ENCODE results near the gene WWOX.

The WWOX gene

DNA sequence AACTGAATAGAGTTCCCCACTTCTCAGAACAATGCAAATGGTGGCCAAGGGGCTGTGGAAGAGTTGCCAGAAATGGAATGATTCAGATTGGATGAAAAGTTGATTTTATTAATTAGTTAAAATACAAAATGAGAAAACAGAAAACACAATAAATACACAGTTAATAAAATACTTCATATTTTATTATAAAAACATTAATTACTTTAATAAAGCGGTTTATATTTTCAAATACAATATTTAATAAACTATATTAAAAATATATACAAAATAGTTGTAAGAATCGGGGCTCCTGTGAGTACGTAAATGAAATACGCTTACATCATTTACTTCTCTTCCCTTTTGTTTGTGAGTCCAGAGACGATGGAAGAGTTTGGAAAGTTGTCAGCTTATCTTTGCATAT is 507.6 kb downstream of the WWOX start:
- no peak for FAIRE-seq

DNA sequence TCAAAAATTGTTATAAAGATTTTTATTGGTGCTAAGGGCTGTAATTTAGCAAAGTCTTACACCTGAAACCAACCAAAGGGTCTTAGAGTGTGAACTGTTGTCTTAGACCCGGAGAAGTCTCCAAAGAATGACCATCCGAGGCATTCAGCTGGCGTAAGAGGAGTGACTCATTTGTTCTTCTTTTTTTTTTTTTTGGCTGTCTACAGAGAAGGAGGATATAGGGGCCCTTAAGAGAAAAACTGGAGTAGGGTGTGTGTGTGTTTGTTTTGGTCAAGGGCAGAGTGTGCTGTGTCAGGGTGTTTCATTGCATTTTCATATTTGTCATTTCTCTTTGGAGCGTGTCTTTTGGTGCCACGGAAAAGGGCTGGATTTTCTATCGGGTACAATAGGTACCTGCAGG is 508.0 kb downstream of the WWOX start:
- no peak for DNase-seq (ENCODE audit: insufficient read length, low spot score)

More for the DNA sequence above, 507.6 kb downstream of the WWOX start:
- TF ChIP-seq PAX5 (IDR thresholded peaks at IDR 0.05; ENCODE audit: insufficient read depth, low read length, severe bottlenecking) (no peak), POU2F2 (IDR thresholded peaks at IDR 0.05; ENCODE audit: low read depth, low read length) (no peak), TAF1 (IDR thresholded peaks at IDR 0.05; ENCODE audit: low read depth, low read length) (no peak), POLR2AphosphoS5 (IDR thresholded peaks at IDR 0.05; ENCODE audit: low read depth, low read length) (no peak), POLR2A (IDR thresholded peaks at IDR 0.05; ENCODE audit: low read depth, low read length) (no peak), SPI1 (IDR thresholded peaks at IDR 0.05; ENCODE audit: low read depth, low read length) (no peak)
- DNase-seq (ENCODE audit: insufficient read length, low spot score), result no peak

DNA sequence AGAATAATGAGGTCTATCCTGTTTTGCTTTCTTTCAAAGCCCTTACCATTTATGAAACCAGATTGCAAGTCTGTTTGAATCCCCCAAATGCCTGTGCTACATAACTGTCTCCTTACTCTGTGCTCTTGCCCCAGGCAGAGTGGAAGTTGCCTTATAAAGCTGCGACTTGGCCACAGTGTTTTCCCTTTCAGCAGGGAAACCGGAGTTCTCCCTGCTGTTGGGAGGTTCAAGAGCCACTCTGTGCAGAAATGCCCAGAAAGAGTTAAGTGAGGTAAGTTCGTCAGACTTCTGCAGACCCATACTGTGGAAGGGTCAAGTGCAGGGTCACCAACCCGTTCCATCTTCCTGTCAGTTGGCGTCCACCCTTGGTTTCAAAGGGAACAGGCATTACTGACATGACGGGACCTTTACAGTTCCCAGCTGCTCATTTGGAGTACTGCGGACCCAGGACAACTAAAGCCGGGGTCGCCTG is 508.9 kb downstream of the WWOX start:
- TF ChIP-seq TAF1 (IDR thresholded peaks at IDR 0.05; ENCODE audit: low read depth, low read length) (no peak), SPI1 (IDR thresholded peaks at IDR 0.05; ENCODE audit: low read depth, low read length) (no peak), POU2F2 (IDR thresholded peaks at IDR 0.05; ENCODE audit: low read depth, low read length) (no peak), PAX5 (IDR thresholded peaks at IDR 0.05; ENCODE audit: insufficient read depth, low read length, severe bottlenecking) (no peak)
- no peak for DNase-seq (ENCODE audit: insufficient read length, low spot score)
- FAIRE-seq, result no peak

More for the DNA sequence above, 508.0 kb downstream of the WWOX start:
- FAIRE-seq, result no peak
- TF ChIP-seq POLR2A (IDR thresholded peaks at IDR 0.05; ENCODE audit: low read depth, low read length) (no peak), POLR2AphosphoS5 (IDR thresholded peaks at IDR 0.05; ENCODE audit: low read depth, low read length) (no peak), PAX5 (IDR thresholded peaks at IDR 0.05; ENCODE audit: insufficient read depth, low read length, severe bottlenecking) (no peak), TAF1 (IDR thresholded peaks at IDR 0.05; ENCODE audit: low read depth, low read length) (no peak), POU2F2 (IDR thresholded peaks at IDR 0.05; ENCODE audit: low read depth, low read length) (no peak), SPI1 (IDR thresholded peaks at IDR 0.05; ENCODE audit: low read depth, low read length) (no peak)

DNA sequence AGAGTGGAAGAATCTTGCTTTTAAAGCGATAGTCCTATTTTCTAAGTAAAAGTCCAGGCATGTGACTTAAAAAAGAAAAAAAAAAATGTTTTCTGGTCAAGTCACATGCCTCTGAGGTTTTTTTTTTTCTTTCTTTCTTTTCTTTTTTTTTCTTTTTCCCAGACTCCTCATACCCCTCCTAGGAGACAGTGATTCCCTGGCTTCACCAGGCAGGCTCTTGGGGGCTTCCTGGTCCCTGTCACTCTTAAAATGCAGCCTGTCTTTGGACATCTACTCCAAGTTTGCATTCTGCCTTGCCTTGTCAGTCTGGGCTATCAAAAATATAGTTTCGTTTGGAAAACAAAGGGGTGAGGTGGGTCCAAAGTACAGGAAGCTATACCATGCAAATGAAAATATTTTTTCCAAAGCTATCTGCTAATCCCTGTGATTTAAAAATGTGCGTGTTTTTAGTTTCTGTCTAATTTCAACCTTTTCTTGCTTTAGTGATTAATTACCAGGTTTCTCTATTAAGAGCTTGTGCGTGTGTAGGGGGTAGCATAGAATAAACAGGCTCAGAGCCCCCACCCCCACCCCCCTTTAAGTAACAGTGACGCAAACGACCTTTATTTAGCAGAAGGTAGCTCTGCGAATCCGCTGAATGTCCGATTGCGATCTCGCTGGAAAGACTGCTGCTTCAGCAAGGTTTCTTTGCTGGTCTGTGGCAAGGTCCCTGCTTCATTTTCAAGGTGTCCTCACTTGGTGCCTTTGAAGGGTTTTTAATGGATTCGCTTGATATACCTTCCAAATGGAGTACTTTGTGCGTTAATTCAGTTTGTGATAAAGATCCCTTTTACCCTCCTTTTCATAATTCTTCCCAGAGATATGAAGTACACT is 510.2 kb downstream of the WWOX start:
- TF ChIP-seq SPI1 (IDR thresholded peaks at IDR 0.05; ENCODE audit: low read depth, low read length) (no peak), PAX5 (IDR thresholded peaks at IDR 0.05; ENCODE audit: insufficient read depth, low read length, severe bottlenecking) (no peak)
- FAIRE-seq (no peak), DNase-seq (ENCODE audit: insufficient read length, low spot score) (no peak)

DNA sequence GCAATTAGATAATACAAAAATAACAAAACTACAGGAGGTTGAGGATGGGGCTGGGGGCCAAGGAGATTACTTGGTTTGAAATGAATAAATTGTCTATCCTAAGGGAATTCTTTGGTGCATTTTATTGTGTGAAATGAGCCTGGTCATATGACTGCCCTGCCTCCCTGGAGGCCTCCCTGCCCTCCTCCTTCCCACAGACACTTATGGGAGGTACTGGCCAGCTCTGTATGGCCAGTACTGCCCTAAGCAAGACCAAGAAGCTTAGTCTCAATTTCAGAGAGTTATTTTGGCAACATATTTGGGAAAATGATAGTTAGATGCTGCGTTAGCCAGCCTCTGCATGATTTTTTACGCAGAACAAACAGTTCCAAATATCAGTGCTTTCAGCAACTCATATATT is 511.9 kb downstream of the WWOX start:
- DNase-seq (ENCODE audit: insufficient read length, low spot score) (no peak), FAIRE-seq (no peak)
- TF ChIP-seq PAX5 (IDR thresholded peaks at IDR 0.05; ENCODE audit: insufficient read depth, low read length, severe bottlenecking), result no peak
- no peak for TF ChIP-seq POLR2A (IDR thresholded peaks at IDR 0.05; ENCODE audit: low read depth, low read length)
- no peak for TF ChIP-seq SPI1 (IDR thresholded peaks at IDR 0.05; ENCODE audit: low read depth, low read length)
- no peak for TF ChIP-seq POU2F2 (IDR thresholded peaks at IDR 0.05; ENCODE audit: low read depth, low read length)
- no peak for TF ChIP-seq POLR2AphosphoS5 (IDR thresholded peaks at IDR 0.05; ENCODE audit: low read depth, low read length)
- no peak for TF ChIP-seq TAF1 (IDR thresholded peaks at IDR 0.05; ENCODE audit: low read depth, low read length)

DNA sequence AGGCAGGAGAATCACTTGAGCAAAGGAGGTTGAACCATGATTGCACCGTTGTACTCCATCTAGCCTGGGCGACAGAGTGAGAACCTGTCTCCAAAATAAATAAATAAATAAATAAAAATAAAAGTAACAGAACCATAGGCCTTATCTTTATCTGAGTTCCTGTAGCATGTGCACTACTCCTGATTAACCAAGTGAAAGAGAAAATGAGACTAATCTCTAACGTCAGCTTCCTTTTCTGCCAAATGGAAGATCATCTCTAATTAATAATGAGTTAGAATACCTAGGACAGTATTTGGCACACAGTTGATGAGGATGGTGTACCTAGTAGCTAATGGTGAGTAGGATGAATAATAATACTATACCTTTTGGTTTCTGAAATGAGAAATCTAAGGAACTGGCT is 520.4 kb downstream of the WWOX start:
- DNase-seq (ENCODE audit: insufficient read length, low spot score) (no peak), FAIRE-seq (no peak)
- TF ChIP-seq SPI1 (IDR thresholded peaks at IDR 0.05; ENCODE audit: low read depth, low read length), result no peak
- TF ChIP-seq POLR2AphosphoS5 (IDR thresholded peaks at IDR 0.05; ENCODE audit: low read depth, low read length), result no peak
- TF ChIP-seq TAF1 (IDR thresholded peaks at IDR 0.05; ENCODE audit: low read depth, low read length), result no peak
- TF ChIP-seq POLR2A (IDR thresholded peaks at IDR 0.05; ENCODE audit: low read depth, low read length), result no peak
- no peak for TF ChIP-seq PAX5 (IDR thresholded peaks at IDR 0.05; ENCODE audit: insufficient read depth, low read length, severe bottlenecking)
- no peak for TF ChIP-seq POU2F2 (IDR thresholded peaks at IDR 0.05; ENCODE audit: low read depth, low read length)

DNA sequence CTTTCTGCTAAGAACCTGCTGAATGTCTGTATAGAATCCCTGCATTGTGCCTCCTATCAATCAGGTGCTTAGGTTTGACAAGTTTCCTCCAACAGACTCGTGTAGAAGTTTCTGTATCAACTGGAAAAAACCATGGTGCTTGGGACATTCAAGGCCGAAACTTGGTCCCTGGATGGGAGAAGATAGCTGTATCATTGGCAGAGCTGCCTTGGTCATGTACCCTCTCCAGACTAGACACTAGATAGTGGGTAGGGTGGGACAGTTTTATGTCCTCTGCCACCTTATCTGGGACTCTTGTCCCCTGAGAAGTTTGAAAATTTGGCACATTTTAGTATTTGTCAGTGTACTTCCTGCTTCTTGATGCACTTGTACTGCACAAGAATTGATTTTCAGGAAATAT is 520.8 kb downstream of the WWOX start:
- TF ChIP-seq TAF1 (IDR thresholded peaks at IDR 0.05; ENCODE audit: low read depth, low read length) (no peak), POLR2A (IDR thresholded peaks at IDR 0.05; ENCODE audit: low read depth, low read length) (no peak), POLR2AphosphoS5 (IDR thresholded peaks at IDR 0.05; ENCODE audit: low read depth, low read length) (no peak), PAX5 (IDR thresholded peaks at IDR 0.05; ENCODE audit: insufficient read depth, low read length, severe bottlenecking) (no peak), POU2F2 (IDR thresholded peaks at IDR 0.05; ENCODE audit: low read depth, low read length) (no peak), SPI1 (IDR thresholded peaks at IDR 0.05; ENCODE audit: low read depth, low read length) (no peak)
- DNase-seq (ENCODE audit: insufficient read length, low spot score), result no peak
- FAIRE-seq, result no peak

DNA sequence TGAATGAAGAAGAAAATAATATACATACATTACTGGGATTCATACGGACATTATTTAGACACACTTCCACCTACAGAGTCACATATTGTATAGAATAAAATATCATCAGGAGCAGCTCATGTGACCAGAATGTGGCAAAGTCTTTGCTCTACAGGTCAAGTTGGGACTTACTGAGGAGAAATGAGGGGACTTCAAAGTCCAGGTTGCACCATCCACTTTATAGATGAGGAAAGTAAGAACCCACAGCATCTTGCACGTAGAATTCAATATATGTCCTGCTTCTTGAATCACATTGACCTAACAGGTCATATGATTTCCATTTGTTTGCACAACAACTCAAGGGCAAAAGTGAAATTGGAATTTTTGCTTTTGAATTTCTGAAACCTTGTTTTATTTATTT is 524.3 kb downstream of the WWOX start:
- FAIRE-seq, result no peak
- no peak for DNase-seq (ENCODE audit: insufficient read length, low spot score)
- TF ChIP-seq SPI1 (IDR thresholded peaks at IDR 0.05; ENCODE audit: low read depth, low read length) (no peak), PAX5 (IDR thresholded peaks at IDR 0.05; ENCODE audit: insufficient read depth, low read length, severe bottlenecking) (no peak), POLR2A (IDR thresholded peaks at IDR 0.05; ENCODE audit: low read depth, low read length) (no peak), TAF1 (IDR thresholded peaks at IDR 0.05; ENCODE audit: low read depth, low read length) (no peak), POLR2AphosphoS5 (IDR thresholded peaks at IDR 0.05; ENCODE audit: low read depth, low read length) (no peak), POU2F2 (IDR thresholded peaks at IDR 0.05; ENCODE audit: low read depth, low read length) (no peak)

DNA sequence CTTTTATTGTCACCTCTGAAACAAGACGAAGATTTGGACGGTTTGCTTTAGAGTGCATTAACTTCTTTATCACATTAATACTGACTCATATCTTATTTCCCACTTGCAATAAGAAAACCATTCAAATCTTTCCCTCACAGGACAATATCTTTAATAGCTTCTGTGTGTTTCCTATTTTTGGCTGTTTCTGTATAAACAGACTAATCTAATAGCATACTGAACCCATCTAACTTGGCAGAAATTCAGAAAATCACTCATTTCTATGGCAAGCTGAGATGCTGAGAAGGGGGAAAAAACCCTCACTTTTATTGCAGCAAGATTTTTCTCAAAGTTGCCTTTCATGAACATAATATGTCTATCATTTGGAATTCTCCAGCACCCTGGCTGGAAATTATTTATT is 524.9 kb downstream of the WWOX start:
- DNase-seq (ENCODE audit: insufficient read length, low spot score) (no peak), FAIRE-seq (no peak)
- TF ChIP-seq POLR2AphosphoS5 (IDR thresholded peaks at IDR 0.05; ENCODE audit: low read depth, low read length) (no peak), SPI1 (IDR thresholded peaks at IDR 0.05; ENCODE audit: low read depth, low read length) (no peak), PAX5 (IDR thresholded peaks at IDR 0.05; ENCODE audit: insufficient read depth, low read length, severe bottlenecking) (no peak), TAF1 (IDR thresholded peaks at IDR 0.05; ENCODE audit: low read depth, low read length) (no peak)

Measured in GM12891 (cell line).